Glutamatergic neuron (in vitro differentiated cells): ENCODE results near the gene LSM5. TPM values are rescaled to one million over a fixed set of nuclear protein-coding genes. Genes with fewer than 3 reads are reported as not detected.

Source experiments
- DNase-seq: peaks from one replicate; pipeline ENCODE4 v3.0.0; 2022
- H3K27ac Mint-ChIP-seq: one replicate; pipeline ENCODE4 v1.8.0; 2020; ENCODE audit warnings: mild to moderate bottlenecking, mixed read lengths, inconsistent platforms; ENCODE audit not compliant: unreplicated experiment
- H3K27me3 Mint-ChIP-seq: one replicate; pipeline ENCODE4 v1.8.0; 2020; ENCODE audit warnings: mild to moderate bottlenecking, moderate library complexity, mixed read lengths, inconsistent platforms; ENCODE audit not compliant: unreplicated experiment
- H3K36me3 Mint-ChIP-seq: one replicate; pipeline ENCODE4 v1.8.0; 2020; ENCODE audit warnings: mild to moderate bottlenecking, mixed read lengths, inconsistent platforms; ENCODE audit not compliant: unreplicated experiment
- H3K4me1 Mint-ChIP-seq: one replicate; pipeline ENCODE4 v1.8.0; 2020; ENCODE audit warnings: mild to moderate bottlenecking, low read depth, mixed read lengths, inconsistent platforms; ENCODE audit not compliant: unreplicated experiment
- H3K4me3 Mint-ChIP-seq: one replicate; pipeline ENCODE4 v1.8.0; 2020; ENCODE audit warnings: mild to moderate bottlenecking, mixed read lengths, inconsistent platforms; ENCODE audit not compliant: unreplicated experiment
- H3K9me3 Mint-ChIP-seq: one replicate; pipeline ENCODE4 v1.8.0; 2020; ENCODE audit warnings: mild to moderate bottlenecking, moderate library complexity, mixed read lengths, inconsistent platforms; ENCODE audit not compliant: unreplicated experiment
- total RNA-seq: library from RNA; stranded (reverse); fragmentation: NEBNext Ultra II Directional; extraction: Animal tissue kit (Norgen Biotek cat#: 25700); gene quantifications from one replicate; pipeline ENCODE4 v1.2.1, GENCODE V29; 2021; ENCODE audit not compliant: unreplicated experiment
- TF ChIP-seq, protein P1 (sequence below): fragments of 200-600 bp; sonication (generic); IDR thresholded peaks from one replicate; pipeline ENCODE4 v1.5.0; 2021; ENCODE audit not compliant: partially characterized antibody, unreplicated experiment

The LSM5 gene
- total RNA-seq, 1 donor from 2014 or later, result 46.6 TPM

GRCh38 chr7:32461484-32461883, 28.7 kb downstream of the LSM5 start:
- no peaks in the 10 kb centered on the region for H3K36me3 Mint-ChIP-seq
- no peak overlapping the region for H3K4me3 Mint-ChIP-seq
- no peaks in the 10 kb centered on the region for H3K27me3 Mint-ChIP-seq
- no peak overlapping the region for H3K27ac Mint-ChIP-seq
- TF ChIP-seq, protein P1, sequence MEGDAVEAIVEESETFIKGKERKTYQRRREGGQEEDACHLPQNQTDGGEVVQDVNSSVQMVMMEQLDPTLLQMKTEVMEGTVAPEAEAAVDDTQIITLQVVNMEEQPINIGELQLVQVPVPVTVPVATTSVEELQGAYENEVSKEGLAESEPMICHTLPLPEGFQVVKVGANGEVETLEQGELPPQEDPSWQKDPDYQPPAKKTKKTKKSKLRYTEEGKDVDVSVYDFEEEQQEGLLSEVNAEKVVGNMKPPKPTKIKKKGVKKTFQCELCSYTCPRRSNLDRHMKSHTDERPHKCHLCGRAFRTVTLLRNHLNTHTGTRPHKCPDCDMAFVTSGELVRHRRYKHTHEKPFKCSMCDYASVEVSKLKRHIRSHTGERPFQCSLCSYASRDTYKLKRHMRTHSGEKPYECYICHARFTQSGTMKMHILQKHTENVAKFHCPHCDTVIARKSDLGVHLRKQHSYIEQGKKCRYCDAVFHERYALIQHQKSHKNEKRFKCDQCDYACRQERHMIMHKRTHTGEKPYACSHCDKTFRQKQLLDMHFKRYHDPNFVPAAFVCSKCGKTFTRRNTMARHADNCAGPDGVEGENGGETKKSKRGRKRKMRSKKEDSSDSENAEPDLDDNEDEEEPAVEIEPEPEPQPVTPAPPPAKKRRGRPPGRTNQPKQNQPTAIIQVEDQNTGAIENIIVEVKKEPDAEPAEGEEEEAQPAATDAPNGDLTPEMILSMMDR, result no peak
- no peaks in the 10 kb centered on the region for H3K9me3 Mint-ChIP-seq
- H3K4me1 Mint-ChIP-seq, result no peaks in the 10 kb centered on the region
- DNase-seq, result no peak

GRCh38 chr7:32459788-32460187, 30.4 kb downstream of the LSM5 start:
- H3K4me3 Mint-ChIP-seq, result no peak overlapping the region
- H3K4me1 Mint-ChIP-seq, result no peaks in the 10 kb centered on the region
- TF ChIP-seq, protein P1, result no peak
- H3K27me3 Mint-ChIP-seq, result no peaks in the 10 kb centered on the region
- no peaks in the 10 kb centered on the region for H3K9me3 Mint-ChIP-seq
- H3K36me3 Mint-ChIP-seq, result no peaks in the 10 kb centered on the region
- DNase-seq, result no peak
- H3K27ac Mint-ChIP-seq, result no peak overlapping the region

DNA sequence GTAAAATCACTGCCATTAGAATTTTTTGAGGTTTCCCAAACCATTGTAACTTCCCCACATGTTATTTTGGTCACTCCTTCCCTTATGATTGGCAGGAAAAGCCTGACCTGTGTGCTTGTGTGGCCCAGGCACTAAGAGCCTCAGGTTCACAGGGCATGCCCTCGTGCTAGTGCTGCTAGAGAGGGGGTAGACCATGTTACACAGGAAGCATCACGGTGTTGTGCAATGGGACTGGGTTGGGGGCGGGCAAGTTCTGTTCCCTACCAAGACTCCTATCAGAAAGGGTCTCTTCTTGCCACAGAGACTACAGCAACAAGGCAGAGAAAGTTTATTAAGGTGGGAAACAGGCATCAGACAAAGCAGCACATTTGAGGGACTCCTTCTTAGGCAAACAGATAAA, 32.2 kb downstream of the LSM5 start:
- no peaks in the 10 kb centered on the region for H3K9me3 Mint-ChIP-seq
- no peak overlapping the region for H3K4me3 Mint-ChIP-seq
- H3K4me1 Mint-ChIP-seq, result no peaks in the 10 kb centered on the region
- H3K27me3 Mint-ChIP-seq, result no peaks in the 10 kb centered on the region
- DNase-seq, result no peak
- no peaks in the 10 kb centered on the region for H3K36me3 Mint-ChIP-seq
- TF ChIP-seq, protein P1, result no peak
- no peak overlapping the region for H3K27ac Mint-ChIP-seq

DNA sequence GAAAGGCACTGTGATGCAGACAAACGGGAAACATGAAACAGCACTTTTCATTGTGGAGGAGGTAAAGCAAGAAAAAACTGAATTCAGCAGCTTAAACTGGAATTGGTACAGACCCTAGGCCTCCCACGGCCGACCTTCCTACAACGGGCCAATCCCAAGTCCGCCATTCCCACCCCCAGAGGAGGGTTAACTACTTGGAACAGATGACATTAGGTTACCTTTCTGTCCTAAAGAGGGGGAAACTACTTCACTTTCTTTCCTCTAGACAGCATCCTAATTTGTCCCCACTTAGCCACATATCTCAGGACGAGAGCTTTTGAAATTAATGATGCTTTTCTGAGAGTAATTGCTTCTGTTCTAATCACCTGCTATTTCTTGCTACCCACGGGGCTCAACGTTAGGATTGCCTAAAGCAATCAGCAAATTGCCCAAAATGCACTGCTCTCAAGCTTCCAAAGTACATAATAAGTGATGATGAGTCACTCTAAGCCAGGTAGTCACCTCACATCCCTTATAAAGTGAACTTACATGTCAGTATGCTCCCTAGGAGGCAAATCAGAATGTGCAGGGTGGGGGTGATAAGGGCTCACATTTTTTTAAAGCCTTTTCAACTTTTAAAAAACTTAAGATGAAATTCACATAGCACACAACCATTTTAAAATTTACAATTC, 36.7 kb downstream of the LSM5 start:
- H3K4me3 Mint-ChIP-seq, result no peak overlapping the region
- no peak overlapping the region for H3K27ac Mint-ChIP-seq
- H3K4me1 Mint-ChIP-seq, result no peaks in the 10 kb centered on the region
- H3K9me3 Mint-ChIP-seq, result peaks cover 2% of the 10 kb centered on the region
- no peaks in the 10 kb centered on the region for H3K36me3 Mint-ChIP-seq
- TF ChIP-seq, protein P1, result no peak
- no peak for DNase-seq
- H3K27me3 Mint-ChIP-seq, result no peaks in the 10 kb centered on the region

DNA sequence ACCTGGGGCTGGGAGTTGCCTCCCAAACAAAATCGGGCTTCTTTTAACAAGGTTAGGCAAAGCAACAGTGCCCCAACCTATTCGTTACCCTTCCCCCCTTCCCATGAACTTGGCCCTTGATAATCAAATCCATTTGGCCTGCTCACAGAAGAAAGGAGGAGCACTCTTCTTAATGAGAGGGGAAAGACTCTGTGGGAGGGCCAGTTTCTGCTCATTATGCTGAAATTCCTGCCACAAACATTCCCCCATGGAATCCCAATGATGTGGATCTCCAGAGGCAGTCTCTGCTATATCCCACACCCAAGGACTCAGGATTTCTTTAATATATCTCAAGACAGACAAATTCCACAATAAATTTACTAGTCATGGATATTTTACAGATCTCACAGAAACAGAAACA, 43.0 kb downstream of the LSM5 start:
- H3K4me1 Mint-ChIP-seq, result no peaks in the 10 kb centered on the region
- H3K27me3 Mint-ChIP-seq, result peaks cover 2% of the 10 kb centered on the region
- no peak for DNase-seq
- no peak overlapping the region for H3K27ac Mint-ChIP-seq
- H3K4me3 Mint-ChIP-seq, result no peak overlapping the region
- H3K36me3 Mint-ChIP-seq, result peaks cover 6% of the 10 kb centered on the region
- TF ChIP-seq, protein P1, result no peak
- peaks cover 1% of the 10 kb centered on the region for H3K9me3 Mint-ChIP-seq
